HepG2 (cell line): ENCODE results near the gene MINDY3. TPM values are rescaled to one million over a fixed set of nuclear protein-coding genes. Genes with fewer than 3 reads are reported as not detected.

Experiments
- ATAC-seq: fragments of 200-7000 bp; cut with Tn5 transposase; 3 replicates; pipeline ENCODE4 v1.9.1; 2020; ENCODE audit warnings: mild to moderate bottlenecking, moderate library complexity
- BruUV-seq: library from RNA; stranded (reverse); fragments of 400-500 nt; replicated peaks from 2 replicates; lab custom pipeline; 2021; lab: Mats Ljungman, UMichigan
- CTCF ChIA-PET: fragments of 300-600 bp; formaldehyde crosslinking; extraction: SDS; loops from one replicate; lab custom pipeline; 2021; ENCODE audit warnings: low total read pairs, inconsistent platforms, low intra/inter-chr PET ratio; lab: Yijun Ruan, JAX
- POLR2A ChIA-PET: fragments of 350-600 bp; sonication (Branson Sonifier 250); formaldehyde crosslinking; loops from one replicate; lab custom pipeline; 2020; ENCODE audit warnings: antibody characterized with exemption, inconsistent platforms; lab: Yijun Ruan, JAX
- DNase-seq: peaks from one replicate; pipeline ENCODE4 v3.0.0-alpha.2; 2015; ENCODE audit warnings: low spot score
- FAIRE-seq: peaks from 3 replicates; lab custom pipeline; 2011; peaks lifted over from hg19 to GRCh38; lab: Jason Lieb, UNC
- H2AFZ ChIP-seq: one replicate; pipeline ENCODE4 v1.6.1; 2011; ENCODE audit warnings: low read length, inconsistent platforms
- H3K27ac ChIP-seq: fragments of 300-600 bp; 3 replicates; pipeline ENCODE4 v1.8.0; 2011; ENCODE audit warnings: mixed run types, mild to moderate bottlenecking, mixed read lengths, low read length, inconsistent platforms; ENCODE audit not compliant: insufficient read depth; ENCODE audit errors: extremely low read length
- H3K27me3 ChIP-seq, 2 experiments: fragments of 200-600 bp in 1 of 2; 2 replicates in 1 of 2; 3 replicates in 1 of 2; pipeline versions ENCODE4 v1.6.0 to v1.8.0; 2011; ENCODE audit warnings: low read length in 2 of 2, mild to moderate bottlenecking in 2 of 2, moderate library complexity in 2 of 2, inconsistent platforms in 1 of 2; ENCODE audit not compliant: insufficient read depth in 2 of 2, control insufficient read depth in 1 of 2
- H3K36me3 ChIP-seq, 2 experiments: fragments of 200-600 bp in 1 of 2; replicated peaks in 1 of 2; 2 replicates in 1 of 2; 3 replicates in 1 of 2; pipeline versions ENCODE4 v1.5.1 to v1.8.0; 2011; ENCODE audit warnings: low read length in 2 of 2, inconsistent platforms in 1 of 2; ENCODE audit not compliant: insufficient read depth in 2 of 2, control insufficient read depth in 1 of 2
- H3K4me1 ChIP-seq: 2 replicates; pipeline ENCODE4 v1.5.1; 2012; ENCODE audit warnings: low read length, inconsistent platforms; ENCODE audit not compliant: insufficient read depth
- H3K4me2 ChIP-seq: 2 replicates; pipeline ENCODE4 v1.6.0; 2011; ENCODE audit warnings: low read depth, low read length, inconsistent platforms
- H3K4me3 ChIP-seq, 3 experiments: fragments of 200-600 bp in 1 of 3; sonication (generic), shearing (Covaris generic) in 1 of 3; replicated peaks in 1 of 3; 2 replicates each; pipeline ENCODE4 v1.5.1; 2011 to 2016; ENCODE audit warnings: low read length in 3 of 3, inconsistent platforms in 2 of 3, low read depth in 2 of 3, mild to moderate bottlenecking in 2 of 3, control low read depth in 1 of 3, mixed read lengths in 1 of 3; ENCODE audit not compliant: insufficient read depth in 1 of 3
- H3K79me2 ChIP-seq: one replicate; pipeline ENCODE4 v1.6.1; 2011; ENCODE audit warnings: low read length, inconsistent platforms; ENCODE audit not compliant: insufficient read depth
- H3K9ac ChIP-seq: 2 replicates; pipeline ENCODE4 v1.6.0; 2011; ENCODE audit warnings: mild to moderate bottlenecking, low read depth, low read length, inconsistent platforms; ENCODE audit not compliant: insufficient read depth
- H3K9me3 ChIP-seq: 2 replicates; pipeline ENCODE4 v1.5.1; 2012; ENCODE audit warnings: mild to moderate bottlenecking, low read length
- H4K20me1 ChIP-seq: 2 replicates; pipeline ENCODE4 v1.6.0; 2011; ENCODE audit warnings: inconsistent platforms, mild to moderate bottlenecking, low read length, moderate library complexity; ENCODE audit not compliant: insufficient read depth
- MATR3 ChIP-seq: sonication (generic); formaldehyde crosslinking; IDR thresholded peaks from 2 replicates; pipeline ENCODE4 v1.4.0; 2020; ENCODE audit warnings: missing genetic modification reagents
- PHF5A ChIP-seq: IDR thresholded peaks from one replicate; pipeline ENCODE4 v1.6.1; 2018; ENCODE audit warnings: low read depth, missing genetic modification reagents; ENCODE audit not compliant: unreplicated experiment
- PHF8 ChIP-seq: sonication (generic); formaldehyde crosslinking; IDR thresholded peaks from 2 replicates; pipeline ENCODE4 v1.5.0; 2020; ENCODE audit warnings: missing genetic modification reagents
- RAD51 ChIP-seq: fragments of 450-650 bp; IDR thresholded peaks from 2 replicates; pipeline ENCODE4 v1.6.1; 2016; ENCODE audit warnings: borderline replicate concordance
- SCMH1 ChIP-seq: sonication (generic); formaldehyde crosslinking; IDR thresholded peaks from 2 replicates; pipeline ENCODE4 v1.9.0; 2021; ENCODE audit warnings: missing genetic modification reagents, mild to moderate bottlenecking, borderline replicate concordance
- ZIK1 ChIP-seq: sonication (generic); formaldehyde crosslinking; IDR thresholded peaks from 2 replicates; pipeline ENCODE4 v1.5.0; 2020; ENCODE audit warnings: mild to moderate bottlenecking, low read depth, missing genetic modification reagents, borderline replicate concordance
- ZNF234 ChIP-seq: sonication (generic); formaldehyde crosslinking; conservative IDR thresholded peaks from 2 replicates; pipeline ENCODE4 v1.5.1; 2020; ENCODE audit warnings: mild to moderate bottlenecking, missing genetic modification reagents
- ZNF674 ChIP-seq: sonication (generic); formaldehyde crosslinking; IDR thresholded peaks from 2 replicates; pipeline ENCODE4 v1.5.0; 2020; ENCODE audit warnings: low read depth, mild to moderate bottlenecking, missing genetic modification reagents
- WGBS: methylation state at CpG from one replicate; pipeline ENCODE4 v1.1.6; 2017; ENCODE audit warnings: low lambda C conversion rate; 5-methylcytosine and 5-hydroxymethylcytosine counted together
- in situ Hi-C: cut with HindIII; loops from 2 replicates; pipeline ENCODE4 v1.10.0; 2017; ENCODE audit warnings: low pct_unique_long_range_greater_than_20kb; ENCODE audit not compliant: extremely low pct_ligation_motif_present
- intact Hi-C: fragments of 100-400 bp; cut with micrococcal nuclease; formaldehyde crosslinking; loops from one replicate; pipeline ENCODE4 v1.10.0; 2022; ENCODE audit not compliant: unreplicated experiment
- polyA plus RNA-seq, 8 experiments: library from polyadenylated mRNA; depleted of rRNA in 3 of 8; stranded (reverse) in 7 of 8; unstranded in 1 of 8; fragments of >200 nt; fragmentation: Illumina TruSeq in 4 of 8; extraction: Trizol in 4 of 8; gene quantifications; 2 replicates each; pipeline versions ENCODE4 v1.2.1 to v1.2.3, GENCODE V29; 2011 to 2016; ENCODE audit warnings: low read depth in 4 of 8, missing spikeins in 1 of 8, mixed read lengths in 1 of 8; ENCODE audit not compliant: insufficient read depth in 1 of 8
- total RNA-seq, 5 experiments: library from RNA; depleted of rRNA; stranded (reverse); fragments of >200 nt; fragmentation: Illumina TruSeq; extraction: Trizol; gene quantifications; 2 replicates each; pipeline ENCODE4 v1.2.3, GENCODE V29; 2016; ENCODE audit warnings: low read depth in 1 of 5
- TF ChIP-seq, protein P1 (sequence below): sonication (generic); formaldehyde crosslinking; IDR thresholded peaks from 2 replicates; pipeline ENCODE4 v1.4.0; 2020; ENCODE audit warnings: missing genetic modification reagents
- TF ChIP-seq, protein P2 (sequence below): sonication (generic); formaldehyde crosslinking; IDR thresholded peaks from 2 replicates; pipeline ENCODE4 v1.5.0; 2020; ENCODE audit warnings: mild to moderate bottlenecking, missing genetic modification reagents
- TF ChIP-seq, protein P3 (sequence below): sonication (generic); formaldehyde crosslinking; IDR thresholded peaks from 2 replicates; pipeline ENCODE4 v1.4.0; 2020; ENCODE audit warnings: missing genetic modification reagents, borderline replicate concordance
- TF ChIP-seq, protein P4 (sequence below): IDR thresholded peaks from 2 replicates; pipeline ENCODE4 v1.6.1; 2016; ENCODE audit warnings: mild to moderate bottlenecking, missing biosample characterization, missing genetic modification reagents
- TF ChIP-seq, protein P5 (sequence below): sonication (generic); formaldehyde crosslinking; IDR thresholded peaks from 2 replicates; pipeline ENCODE4 v1.4.0; 2020; ENCODE audit warnings: missing genetic modification reagents, mild to moderate bottlenecking, borderline replicate concordance
- TF ChIP-seq, protein P6 (sequence below): sonication (generic); formaldehyde crosslinking; IDR thresholded peaks from 2 replicates; pipeline ENCODE4 v1.5.0; 2020; ENCODE audit warnings: mild to moderate bottlenecking, low read depth, missing genetic modification reagents, borderline replicate concordance

Gene MINDY3
- total and polyA plus RNA-seq, 2 of the 13 experiments (the other 11 are each of a cell fraction or from before 2014, with no cell fraction given), result 6.4 to 17.5 TPM

DNA sequence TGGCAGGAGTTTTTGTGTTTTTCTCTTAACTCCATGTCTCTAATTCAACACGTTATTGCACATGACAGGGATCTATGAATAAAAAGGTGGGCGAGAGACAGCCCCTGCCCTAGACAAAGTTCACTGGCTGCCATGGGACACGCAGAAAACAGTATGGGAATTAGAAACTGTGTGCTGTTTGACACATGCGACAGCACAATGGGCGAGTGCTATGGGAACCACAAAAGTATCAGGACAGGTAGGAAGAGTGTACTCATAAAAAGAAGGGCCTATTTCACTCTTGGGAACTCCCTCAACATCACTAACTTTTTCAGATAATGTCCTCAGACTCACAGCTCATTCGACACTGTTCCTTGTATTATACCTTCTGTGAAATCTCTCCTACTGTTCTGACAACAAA, 45.7 kb downstream of the MINDY3 start:
- TF ChIP-seq ZIK1 (CRISPR knock-in tag), result no peak
- TF ChIP-seq, protein P1, sequence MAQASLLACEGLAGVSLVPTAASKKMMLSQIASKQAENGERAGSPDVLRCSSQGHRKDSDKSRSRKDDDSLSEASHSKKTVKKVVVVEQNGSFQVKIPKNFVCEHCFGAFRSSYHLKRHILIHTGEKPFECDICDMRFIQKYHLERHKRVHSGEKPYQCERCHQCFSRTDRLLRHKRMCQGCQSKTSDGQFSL, result no peak
- no peak for TF ChIP-seq RAD51
- TF ChIP-seq, protein P2, sequence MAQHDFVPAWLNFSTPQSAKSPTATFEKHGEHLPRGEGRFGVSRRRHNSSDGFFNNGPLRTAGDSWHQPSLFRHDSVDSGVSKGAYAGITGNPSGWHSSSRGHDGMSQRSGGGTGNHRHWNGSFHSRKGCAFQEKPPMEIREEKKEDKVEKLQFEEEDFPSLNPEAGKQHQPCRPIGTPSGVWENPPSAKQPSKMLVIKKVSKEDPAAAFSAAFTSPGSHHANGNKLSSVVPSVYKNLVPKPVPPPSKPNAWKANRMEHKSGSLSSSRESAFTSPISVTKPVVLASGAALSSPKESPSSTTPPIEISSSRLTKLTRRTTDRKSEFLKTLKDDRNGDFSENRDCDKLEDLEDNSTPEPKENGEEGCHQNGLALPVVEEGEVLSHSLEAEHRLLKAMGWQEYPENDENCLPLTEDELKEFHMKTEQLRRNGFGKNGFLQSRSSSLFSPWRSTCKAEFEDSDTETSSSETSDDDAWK (CRISPR knock-in tag), result no peak
- TF ChIP-seq, protein P3, sequence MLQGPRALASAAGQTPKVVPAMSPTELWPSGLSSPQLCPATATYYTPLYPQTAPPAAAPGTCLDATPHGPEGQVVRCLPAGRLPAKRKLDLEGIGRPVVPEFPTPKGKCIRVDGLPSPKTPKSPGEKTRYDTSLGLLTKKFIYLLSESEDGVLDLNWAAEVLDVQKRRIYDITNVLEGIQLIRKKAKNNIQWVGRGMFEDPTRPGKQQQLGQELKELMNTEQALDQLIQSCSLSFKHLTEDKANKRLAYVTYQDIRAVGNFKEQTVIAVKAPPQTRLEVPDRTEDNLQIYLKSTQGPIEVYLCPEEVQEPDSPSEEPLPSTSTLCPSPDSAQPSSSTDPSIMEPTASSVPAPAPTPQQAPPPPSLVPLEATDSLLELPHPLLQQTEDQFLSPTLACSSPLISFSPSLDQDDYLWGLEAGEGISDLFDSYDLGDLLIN (CRISPR knock-in tag), result no peak
- TF ChIP-seq, protein P4, sequence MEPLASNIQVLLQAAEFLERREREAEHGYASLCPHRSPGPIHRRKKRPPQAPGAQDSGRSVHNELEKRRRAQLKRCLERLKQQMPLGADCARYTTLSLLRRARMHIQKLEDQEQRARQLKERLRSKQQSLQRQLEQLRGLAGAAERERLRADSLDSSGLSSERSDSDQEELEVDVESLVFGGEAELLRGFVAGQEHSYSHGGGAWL, result no peak
- no peak for TF ChIP-seq ZNF234 (CRISPR knock-in tag)
- no peak for TF ChIP-seq MATR3 (CRISPR knock-in tag)
- TF ChIP-seq PHF8 (CRISPR knock-in tag), result no peak
- no peak for TF ChIP-seq ZNF674 (CRISPR knock-in tag)
- TF ChIP-seq, protein P5, sequence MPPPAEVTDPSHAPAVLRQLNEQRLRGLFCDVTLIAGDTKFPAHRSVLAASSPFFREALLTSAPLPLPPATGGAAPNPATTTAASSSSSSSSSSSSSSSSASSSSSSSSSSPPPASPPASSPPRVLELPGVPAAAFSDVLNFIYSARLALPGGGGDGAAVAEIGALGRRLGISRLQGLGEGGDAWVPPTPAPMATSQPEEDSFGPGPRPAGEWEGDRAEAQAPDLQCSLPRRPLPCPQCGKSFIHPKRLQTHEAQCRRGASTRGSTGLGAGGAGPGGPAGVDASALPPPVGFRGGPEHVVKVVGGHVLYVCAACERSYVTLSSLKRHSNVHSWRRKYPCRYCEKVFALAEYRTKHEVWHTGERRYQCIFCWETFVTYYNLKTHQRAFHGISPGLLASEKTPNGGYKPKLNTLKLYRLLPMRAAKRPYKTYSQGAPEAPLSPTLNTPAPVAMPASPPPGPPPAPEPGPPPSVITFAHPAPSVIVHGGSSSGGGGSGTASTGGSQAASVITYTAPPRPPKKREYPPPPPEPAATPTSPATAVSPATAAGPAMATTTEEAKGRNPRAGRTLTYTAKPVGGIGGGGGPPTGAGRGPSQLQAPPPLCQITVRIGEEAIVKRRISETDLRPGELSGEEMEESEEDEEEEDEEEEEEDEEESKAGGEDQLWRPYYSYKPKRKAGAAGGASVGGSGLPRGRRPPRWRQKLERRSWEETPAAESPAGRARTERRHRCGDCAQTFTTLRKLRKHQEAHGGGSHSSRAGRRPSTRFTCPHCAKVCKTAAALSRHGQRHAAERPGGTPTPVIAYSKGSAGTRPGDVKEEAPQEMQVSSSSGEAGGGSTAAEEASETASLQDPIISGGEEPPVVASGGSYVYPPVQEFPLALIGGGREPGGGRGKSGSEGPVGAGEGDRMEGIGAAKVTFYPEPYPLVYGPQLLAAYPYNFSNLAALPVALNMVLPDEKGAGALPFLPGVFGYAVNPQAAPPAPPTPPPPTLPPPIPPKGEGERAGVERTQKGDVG (CRISPR knock-in tag), result no peak
- TF ChIP-seq, protein P6, sequence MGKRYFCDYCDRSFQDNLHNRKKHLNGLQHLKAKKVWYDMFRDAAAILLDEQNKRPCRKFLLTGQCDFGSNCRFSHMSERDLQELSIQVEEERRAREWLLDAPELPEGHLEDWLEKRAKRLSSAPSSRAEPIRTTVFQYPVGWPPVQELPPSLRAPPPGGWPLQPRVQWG (CRISPR knock-in tag), result no peak
- no peak for TF ChIP-seq PHF5A (CRISPR knock-in tag)
- no peak for TF ChIP-seq SCMH1 (CRISPR knock-in tag)
- no peaks in the 10 kb centered on the region for H4K20me1 ChIP-seq
- no peaks in the 10 kb centered on the region for H3K9me3 ChIP-seq
- H3K36me3 ChIP-seq, result peaks cover 1 to 9% of the 10 kb centered on the region in 2 experiments; a peak in 1 of 5 replicates
- 97% methylated on average over 6 of the region's 6 CpGs for WGBS
- no peak overlapping the region for H3K9ac ChIP-seq
- ATAC-seq, result no peak
- no peaks in the 10 kb centered on the region for H3K27me3 ChIP-seq
- H3K4me1 ChIP-seq, result peaks cover 20% of the 10 kb centered on the region
- DNase-seq, result no peak
- no peaks in the 10 kb centered on the region for H3K79me2 ChIP-seq
- H3K4me2 ChIP-seq, result no peak overlapping the region
- no peak overlapping the region for H3K27ac ChIP-seq
- ChIA-PET CTCF (no interaction called here), POLR2A (no interaction called here)
- no peak overlapping the region for H3K4me3 ChIP-seq
- in situ Hi-C loops (no loop called here), intact Hi-C loops (no loop called here)
- no TSS peak for BruUV-seq
- no peak overlapping the region for H2AFZ ChIP-seq
- no peak for FAIRE-seq
